Ovary (tissue), 3 donors: ENCODE results near the gene MEF2C.
"Not testable (repeated sequence)": the region's sequence is repeated elsewhere in the genome, so short reads cannot be mapped to it uniquely, and the experiment has no call there.

Experiments used
- POLR2A ChIP-seq: fragments of 450-650 bp; IDR thresholded peaks from one replicate; pipeline ENCODE4 v1.6.1; 2017; ENCODE audit warnings: antibody characterized with exemption, mild to moderate bottlenecking, moderate library complexity
- TF ChIP-seq, protein P1 (sequence below), 3 donors: fragments of 450-650 bp in 2 of 3; fragments of 200-600 bp in 1 of 3; IDR thresholded peaks; one replicate each; pipeline versions ENCODE4 v1.5.1 to v1.8.0; 2016 to 2022; ENCODE audit warnings: antibody characterized with exemption in 3 of 3, mild to moderate bottlenecking in 1 of 3
- donor health status: DM: no; HTN: no; CAD: no.

DNA sequence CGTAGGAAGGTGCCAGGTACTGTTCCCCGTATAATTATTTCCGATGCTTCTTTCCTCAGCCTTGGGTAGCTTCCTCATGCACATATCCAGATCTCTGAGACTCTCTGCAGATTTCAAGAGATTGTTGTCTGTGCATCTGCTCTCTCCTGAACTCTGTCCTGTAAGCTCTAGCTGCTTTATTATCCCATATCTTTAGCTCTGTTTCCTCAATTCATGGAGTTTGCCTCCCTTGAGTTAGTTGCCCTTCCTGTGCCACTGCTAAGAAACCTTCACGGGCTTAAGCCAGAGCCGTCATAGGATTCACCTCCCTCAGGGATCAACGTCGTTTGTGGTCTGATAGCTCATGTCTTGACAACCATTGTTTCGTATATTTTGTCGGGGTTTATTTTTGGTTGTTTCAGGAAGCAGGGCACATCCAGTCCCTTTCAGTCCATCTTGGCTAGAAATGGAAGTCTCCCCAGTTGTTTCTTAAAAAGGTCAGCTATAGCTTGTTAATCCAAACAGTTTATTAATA lies 28.1 kb upstream of the MEF2C start:
- TF ChIP-seq, protein P1, sequence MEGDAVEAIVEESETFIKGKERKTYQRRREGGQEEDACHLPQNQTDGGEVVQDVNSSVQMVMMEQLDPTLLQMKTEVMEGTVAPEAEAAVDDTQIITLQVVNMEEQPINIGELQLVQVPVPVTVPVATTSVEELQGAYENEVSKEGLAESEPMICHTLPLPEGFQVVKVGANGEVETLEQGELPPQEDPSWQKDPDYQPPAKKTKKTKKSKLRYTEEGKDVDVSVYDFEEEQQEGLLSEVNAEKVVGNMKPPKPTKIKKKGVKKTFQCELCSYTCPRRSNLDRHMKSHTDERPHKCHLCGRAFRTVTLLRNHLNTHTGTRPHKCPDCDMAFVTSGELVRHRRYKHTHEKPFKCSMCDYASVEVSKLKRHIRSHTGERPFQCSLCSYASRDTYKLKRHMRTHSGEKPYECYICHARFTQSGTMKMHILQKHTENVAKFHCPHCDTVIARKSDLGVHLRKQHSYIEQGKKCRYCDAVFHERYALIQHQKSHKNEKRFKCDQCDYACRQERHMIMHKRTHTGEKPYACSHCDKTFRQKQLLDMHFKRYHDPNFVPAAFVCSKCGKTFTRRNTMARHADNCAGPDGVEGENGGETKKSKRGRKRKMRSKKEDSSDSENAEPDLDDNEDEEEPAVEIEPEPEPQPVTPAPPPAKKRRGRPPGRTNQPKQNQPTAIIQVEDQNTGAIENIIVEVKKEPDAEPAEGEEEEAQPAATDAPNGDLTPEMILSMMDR (IDR thresholded peaks at IDR 0.05) = not testable (repeated sequence)
- TF ChIP-seq POLR2A = not testable (repeated sequence)
